HL-60/S4 treated with phorbol 12-myristate 13-acetate at 8.2 ng/mL for 4 days and 3 days (cell line): ENCODE results near the gene INSM1.

ENCODE experiments used
- in situ Hi-C: fragments of 300-500 bp; cut with MboI; formaldehyde crosslinking; loops from 2 replicates; pipeline ENCODE4 v1.15.0; 2022; ENCODE audit warnings: low sequenced_read_pairs

Gene INSM1

DNA sequence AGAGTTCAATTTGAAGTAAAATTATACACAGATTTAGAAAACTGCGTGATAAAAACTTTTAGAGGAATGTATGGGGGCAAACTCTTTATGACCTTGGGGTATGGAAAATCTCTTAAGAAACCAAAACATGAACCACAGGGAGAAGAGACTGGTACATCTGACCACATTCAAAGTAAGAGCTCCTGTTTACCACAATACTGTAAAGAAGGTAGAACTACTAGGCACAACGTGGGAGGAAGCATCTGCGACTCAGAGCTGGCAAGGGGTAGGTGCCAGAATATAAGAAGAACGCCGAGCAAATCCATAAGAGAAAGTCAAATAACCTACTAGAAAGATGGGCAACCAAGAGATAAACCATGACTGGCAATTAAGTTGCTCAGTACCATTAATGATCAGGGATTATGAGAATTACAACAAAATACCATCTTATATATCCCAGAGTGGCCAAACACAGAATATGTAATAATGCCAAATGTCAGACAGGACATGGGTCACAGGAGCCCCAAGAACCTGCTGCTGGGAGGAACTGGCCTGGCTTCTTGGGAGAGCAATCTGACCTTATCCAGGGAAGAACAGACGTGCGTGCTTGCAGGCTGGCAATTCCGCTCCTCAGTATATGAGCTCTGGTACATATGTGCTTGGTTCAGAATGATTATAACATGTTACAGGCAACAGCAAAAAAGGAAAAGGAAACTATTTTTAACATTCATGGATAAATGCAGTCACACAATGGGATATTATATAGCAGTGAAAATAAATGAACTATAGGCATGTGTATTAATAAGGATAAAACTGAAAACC, 50.2 kb downstream of the INSM1 start:
- in situ Hi-C loops: no loop called here
